ENCODE data around the gene CHRNG.

Gene CHRNG

GRCh38 chr2:232549655-232550353 lies 10.3 kb downstream of the CHRNG start:
- Histone ChIP-seq H3K4me1 (ENCODE audit: insufficient read depth, poor library complexity, severe bottlenecking) (peaks cover 8% of the 10 kb centered on the region), H3K27ac (ENCODE audit: poor library complexity, severe bottlenecking) (peak overlapping the region; percentile 63), H3K4me3 (ENCODE audit: severe bottlenecking) (peak overlapping the region; percentile 69), H3K36me3 (ENCODE audit: low read depth) (peaks cover 52% of the 10 kb centered on the region), H3K9me3 (ENCODE audit: severe bottlenecking) (no peaks in the 10 kb centered on the region), H3K27me3 (ENCODE audit: insufficient read depth, poor library complexity, severe bottlenecking) (no peaks in the 10 kb centered on the region)
- TF ChIP-seq, protein P1, sequence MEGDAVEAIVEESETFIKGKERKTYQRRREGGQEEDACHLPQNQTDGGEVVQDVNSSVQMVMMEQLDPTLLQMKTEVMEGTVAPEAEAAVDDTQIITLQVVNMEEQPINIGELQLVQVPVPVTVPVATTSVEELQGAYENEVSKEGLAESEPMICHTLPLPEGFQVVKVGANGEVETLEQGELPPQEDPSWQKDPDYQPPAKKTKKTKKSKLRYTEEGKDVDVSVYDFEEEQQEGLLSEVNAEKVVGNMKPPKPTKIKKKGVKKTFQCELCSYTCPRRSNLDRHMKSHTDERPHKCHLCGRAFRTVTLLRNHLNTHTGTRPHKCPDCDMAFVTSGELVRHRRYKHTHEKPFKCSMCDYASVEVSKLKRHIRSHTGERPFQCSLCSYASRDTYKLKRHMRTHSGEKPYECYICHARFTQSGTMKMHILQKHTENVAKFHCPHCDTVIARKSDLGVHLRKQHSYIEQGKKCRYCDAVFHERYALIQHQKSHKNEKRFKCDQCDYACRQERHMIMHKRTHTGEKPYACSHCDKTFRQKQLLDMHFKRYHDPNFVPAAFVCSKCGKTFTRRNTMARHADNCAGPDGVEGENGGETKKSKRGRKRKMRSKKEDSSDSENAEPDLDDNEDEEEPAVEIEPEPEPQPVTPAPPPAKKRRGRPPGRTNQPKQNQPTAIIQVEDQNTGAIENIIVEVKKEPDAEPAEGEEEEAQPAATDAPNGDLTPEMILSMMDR (IDR thresholded peaks at IDR 0.05; ENCODE audit: poor library complexity, severe bottlenecking), result no peak
- DNase-seq (ENCODE audit: low spot score) (no peak), ATAC-seq (ENCODE audit: low read depth) (peak; percentile 31; the same call in 2 of the 3 replicates)

DNA sequence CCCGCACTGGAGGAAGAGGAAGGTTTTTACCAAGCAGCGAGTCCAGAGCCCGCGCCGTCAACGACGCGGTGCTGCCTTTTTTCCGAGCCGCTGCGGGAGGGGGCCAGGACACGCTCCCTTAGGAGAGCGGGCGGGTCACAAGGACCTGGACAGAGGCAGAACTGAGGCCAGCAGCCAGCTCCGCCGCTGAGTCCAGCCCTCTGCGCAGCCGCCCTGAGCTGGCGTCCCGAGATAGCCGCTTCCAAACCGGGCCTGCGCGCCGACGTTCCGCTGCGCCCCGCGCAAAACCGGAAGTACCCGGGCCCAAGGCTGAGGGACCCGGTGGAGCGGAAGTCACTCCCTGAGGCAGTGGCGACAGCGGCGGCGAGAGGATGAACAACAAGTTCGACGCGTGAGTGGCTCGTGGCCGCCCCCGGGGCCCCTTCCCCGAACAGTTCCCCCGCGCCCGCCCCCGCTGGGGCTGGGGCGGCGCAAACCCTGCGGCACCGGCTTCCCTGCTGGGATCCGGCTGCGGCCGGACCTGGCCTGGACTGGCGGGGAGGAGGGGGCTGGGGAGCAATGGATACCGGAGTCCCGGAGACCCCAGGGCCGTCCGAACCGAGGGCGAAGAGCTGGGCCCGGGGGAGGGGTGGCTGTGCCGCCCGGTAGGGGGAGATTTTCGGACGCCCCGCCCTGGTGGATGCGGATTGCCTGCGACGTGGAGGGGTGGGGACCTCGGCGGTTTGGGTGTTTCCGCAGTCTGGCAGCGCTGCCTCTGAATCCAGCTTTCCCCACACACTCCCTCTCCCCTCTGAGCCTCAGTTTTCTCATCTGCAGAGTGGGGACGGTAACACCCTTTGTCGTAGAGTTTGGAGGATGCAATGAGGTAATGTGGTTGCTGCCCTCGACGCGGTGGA lies 11.1 kb downstream of the CHRNG start, which contains the start of the genes EIF4E2 and TIGD1:
Gene EIF4E2, plus strand, starts transcription at position 336 of the 896 bp plus-strand sequence. Its CDS starts 36 bp downstream, at position 372.
Gene TIGD1, minus strand, starts transcription at position 204 of the 896 bp plus-strand sequence. CDS start 675 bp downstream, outside the sequence.
- TF ChIP-seq, protein P1 (IDR thresholded peaks at IDR 0.05; ENCODE audit: poor library complexity, severe bottlenecking), result no peak
- no peaks in the 10 kb centered on the region for H3K9me3 ChIP-seq (ENCODE audit: severe bottlenecking)
- H3K27ac ChIP-seq (ENCODE audit: poor library complexity, severe bottlenecking), result peak within 1 kb of the TSS; percentile 63

DNA sequence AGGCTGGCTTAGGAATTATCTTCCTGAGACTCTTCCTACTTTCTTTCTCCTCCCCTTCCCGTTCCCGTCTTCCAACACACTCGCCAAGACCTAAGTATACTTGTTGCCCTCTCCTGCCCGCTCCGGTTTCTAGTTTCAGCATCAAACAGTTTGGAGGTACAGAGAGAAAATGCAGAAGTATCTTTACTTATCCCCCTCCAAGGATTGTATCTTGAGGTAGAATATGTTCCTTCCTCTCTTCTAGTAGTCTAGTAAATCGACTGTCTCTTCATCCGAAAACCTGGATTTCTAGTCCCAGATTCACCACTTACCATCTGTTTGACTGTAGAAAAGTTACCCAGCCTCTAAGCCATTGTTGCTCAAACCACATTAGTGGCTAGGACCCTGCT lies 11.8 kb downstream of the CHRNG start:
- Histone ChIP-seq H3K4me3 (ENCODE audit: severe bottlenecking) (peak overlapping the region; percentile 69), H3K27ac (ENCODE audit: poor library complexity, severe bottlenecking) (peak overlapping the region; percentile 63), H3K4me1 (ENCODE audit: insufficient read depth, poor library complexity, severe bottlenecking) (peaks cover 8% of the 10 kb centered on the region), H3K9me3 (ENCODE audit: severe bottlenecking) (no peaks in the 10 kb centered on the region), H3K36me3 (ENCODE audit: low read depth) (peaks cover 65% of the 10 kb centered on the region), H3K27me3 (ENCODE audit: insufficient read depth, poor library complexity, severe bottlenecking) (no peaks in the 10 kb centered on the region)
- TF ChIP-seq, protein P1 (IDR thresholded peaks at IDR 0.05; ENCODE audit: poor library complexity, severe bottlenecking), result no peak
- ATAC-seq (ENCODE audit: low read depth) (no peak), DNase-seq (ENCODE audit: low spot score) (no peak)

More for the DNA sequence above, 11.1 kb downstream of the CHRNG start, which contains the start of the genes EIF4E2 and TIGD1:
- ATAC-seq (ENCODE audit: low read depth) (peak; percentile 95), DNase-seq (ENCODE audit: low spot score) (peak; percentile 90)
- H3K36me3 ChIP-seq (ENCODE audit: low read depth), result peaks cover 59% of the 10 kb centered on the region
- peak within 1 kb of the TSS; percentile 69 for H3K4me3 ChIP-seq (ENCODE audit: severe bottlenecking)
- H3K27me3 ChIP-seq (ENCODE audit: insufficient read depth, poor library complexity, severe bottlenecking), result no peaks in the 10 kb centered on the region
- peaks cover 8% of the 10 kb centered on the region for H3K4me1 ChIP-seq (ENCODE audit: insufficient read depth, poor library complexity, severe bottlenecking)

- ATAC-seq (ENCODE audit: low read depth) (no peak), DNase-seq (ENCODE audit: low spot score) (no peak)
- Histone ChIP-seq H3K4me3 (ENCODE audit: severe bottlenecking) (peak overlapping the region; percentile 69), H3K4me1 (ENCODE audit: insufficient read depth, poor library complexity, severe bottlenecking) (peaks cover 8% of the 10 kb centered on the region), H3K36me3 (ENCODE audit: low read depth) (peaks cover 66% of the 10 kb centered on the region), H3K27ac (ENCODE audit: poor library complexity, severe bottlenecking) (peak overlapping the region; percentile 63), H3K9me3 (ENCODE audit: severe bottlenecking) (no peaks in the 10 kb centered on the region), H3K27me3 (ENCODE audit: insufficient read depth, poor library complexity, severe bottlenecking) (no peaks in the 10 kb centered on the region)
- TF ChIP-seq, protein P1 (IDR thresholded peaks at IDR 0.05; ENCODE audit: poor library complexity, severe bottlenecking), result no peak
These were observed 12.3 kb downstream of the CHRNG start for GRCh38 chr2:232551776-232552175.
